ENCODE results near the gene KRTCAP2. TPM values are rescaled to one million over a fixed set of nuclear protein-coding genes. Genes with fewer than 3 reads are reported as not detected.
A peak's percentile ranks its signal among the peaks of the same experiment; 100 is the strongest.
"Not testable (repeated sequence)": the region's sequence is repeated elsewhere in the genome, so short reads cannot be mapped to it uniquely, and the experiment has no call there.

The KRTCAP2 gene
- total RNA-seq, 2 experiments from 2014 or later = 125 to 300 TPM

- ChIA-PET CTCF (interaction anchor here (0.6 to 5.4 kb wide), 24 partner anchors 9 to 1085 kb away, joined by 3 to 64 read pairs (median 5); partner anchors contain the start of genes DPM3, PBXIP1 and SLC50A1), POLR2A (interaction anchor here (0.6 to 1.5 kb wide), 2 partner anchors 76 to 82 kb away, joined by 5 to 10 read pairs; no protein-coding TSS in a partner anchor)
- DNase-seq (peak; percentile 95), ATAC-seq (peak; percentile 88)
- H3K27me3 Mint-ChIP-seq = no peaks in the 10 kb centered on the region
- H3K4me3 Mint-ChIP-seq = peak overlapping the region; percentile 21
- H3K27ac Mint-ChIP-seq = peak overlapping the region; percentile 1
- intact Hi-C loops (cut with DNase I, micrococcal nuclease) = loop anchor here (1.0 kb wide), 2 partner anchors 76 to 104 kb away; partner anchors contain the start of gene EFNA4 (in 1 of the 2)
- H3K9me3 Mint-ChIP-seq (ENCODE audit: low read depth) = no peaks in the 10 kb centered on the region
- H3K36me3 Mint-ChIP-seq (ENCODE audit: low read depth) = peaks cover 23% of the 10 kb centered on the region
- peaks cover 26% of the 10 kb centered on the region for H3K4me1 Mint-ChIP-seq
Observed at GRCh38 chr1:155167166-155168104, 5.7 kb downstream of the KRTCAP2 start.

GRCh38 chr1:155166471-155167165 lies 6.5 kb downstream of the KRTCAP2 start:
- DNase-seq (no peak), ATAC-seq (no peak)
- peaks cover 19% of the 10 kb centered on the region for H3K4me1 Mint-ChIP-seq
- peaks cover 17% of the 10 kb centered on the region for H3K36me3 Mint-ChIP-seq (ENCODE audit: low read depth)
- ChIA-PET POLR2A (interaction anchor here (0.6 to 1.5 kb wide), 2 partner anchors 75 to 82 kb away, joined by 5 to 10 read pairs; no protein-coding TSS in a partner anchor), CTCF (interaction anchor here (0.7 to 5.4 kb wide), 14 partner anchors 11 to 260 kb away, joined by 3 to 64 read pairs (median 6); no protein-coding TSS in a partner anchor)
- H3K27ac Mint-ChIP-seq = no peak overlapping the region
- no peaks in the 10 kb centered on the region for H3K9me3 Mint-ChIP-seq (ENCODE audit: low read depth)
- H3K4me3 Mint-ChIP-seq = peak overlapping the region; percentile 21
- no peaks in the 10 kb centered on the region for H3K27me3 Mint-ChIP-seq
- intact Hi-C loops (cut with DNase I, micrococcal nuclease) = loop anchor here in 1 of 2 experiments (1.0 kb wide), 1 partner anchor 75 kb away; no protein-coding TSS in a partner anchor

GRCh38 chr1:155166051-155166470 lies 7.0 kb downstream of the KRTCAP2 start:
- Mint-ChIP-seq H3K4me3 (no peak overlapping the region), H3K27me3 (no peaks in the 10 kb centered on the region), H3K27ac (no peak overlapping the region), H3K4me1 (peaks cover 17% of the 10 kb centered on the region), H3K9me3 (ENCODE audit: low read depth) (no peaks in the 10 kb centered on the region), H3K36me3 (ENCODE audit: low read depth) (peaks cover 15% of the 10 kb centered on the region)
- DNase-seq (no peak), ATAC-seq (no peak)
- intact Hi-C loops (cut with DNase I, micrococcal nuclease) = no loop called here
- POLR2A ChIA-PET = no interaction called here
- CTCF ChIA-PET = interaction anchor here (0.6 to 5.4 kb wide), 12 partner anchors 10 to 259 kb away, joined by 3 to 64 read pairs (median 5); no protein-coding TSS in a partner anchor

- H3K4me1 Mint-ChIP-seq = peaks cover 15% of the 10 kb centered on the region
- POLR2A ChIA-PET; intact Hi-C loops (cut with DNase I, micrococcal nuclease): not testable (repeated sequence)
Observed at GRCh38 chr1:155164625-155165024, 8.5 kb downstream of the KRTCAP2 start.

GRCh38 chr1:155163785-155164184 lies 9.3 kb downstream of the KRTCAP2 start:
- H3K4me3 Mint-ChIP-seq; H3K27me3 Mint-ChIP-seq; DNase-seq; POLR2A ChIA-PET; ATAC-seq; H3K36me3 Mint-ChIP-seq (ENCODE audit: low read depth); intact Hi-C loops (cut with DNase I, micrococcal nuclease); H3K9me3 Mint-ChIP-seq (ENCODE audit: low read depth); H3K27ac Mint-ChIP-seq: not testable (repeated sequence)
- H3K4me1 Mint-ChIP-seq = peaks cover 15% of the 10 kb centered on the region
- CTCF ChIA-PET = interaction anchor here (0.7 to 1.5 kb wide), 5 partner anchors 11 to 111 kb away, joined by 3 to 8 read pairs (median 4); no protein-coding TSS in a partner anchor

More at GRCh38 chr1:155164625-155165024, 8.5 kb downstream of the KRTCAP2 start:
- H3K36me3 Mint-ChIP-seq (ENCODE audit: low read depth); H3K4me3 Mint-ChIP-seq; H3K27me3 Mint-ChIP-seq; H3K9me3 Mint-ChIP-seq (ENCODE audit: low read depth); ATAC-seq; H3K27ac Mint-ChIP-seq; DNase-seq: not testable (repeated sequence)
- CTCF ChIA-PET = interaction anchor here (0.8 to 1.5 kb wide), 3 partner anchors 10 to 79 kb away, joined by 3 to 8 read pairs (median 4); no protein-coding TSS in a partner anchor

- H3K4me1 Mint-ChIP-seq; H3K4me3 Mint-ChIP-seq; H3K27me3 Mint-ChIP-seq; DNase-seq; H3K9me3 Mint-ChIP-seq (ENCODE audit: low read depth); H3K27ac Mint-ChIP-seq; H3K36me3 Mint-ChIP-seq (ENCODE audit: low read depth); POLR2A ChIA-PET; intact Hi-C loops (cut with DNase I, micrococcal nuclease); ATAC-seq: not testable (repeated sequence)
- CTCF ChIA-PET = interaction anchor here (0.6 to 1.3 kb wide), 3 partner anchors 10 to 71 kb away, joined by 3 to 10 read pairs (median 5); partner anchors contain the start of gene KRTCAP2
Observed at GRCh38 chr1:155162631-155163030, 10.5 kb downstream of the KRTCAP2 start.

GRCh38 chr1:155160128-155160527 lies 13.0 kb downstream of the KRTCAP2 start:
- DNase-seq (no peak), ATAC-seq (no peak)
- ChIA-PET POLR2A (no interaction called here), CTCF (interaction anchor here (1.0 kb wide), 2 partner anchors 12 to 69 kb away, joined by 3 read pairs; partner anchors contain the start of gene KRTCAP2)
- H3K4me3 Mint-ChIP-seq = no peak overlapping the region
- no peaks in the 10 kb centered on the region for H3K36me3 Mint-ChIP-seq (ENCODE audit: low read depth)
- H3K27me3 Mint-ChIP-seq = no peaks in the 10 kb centered on the region
- no peaks in the 10 kb centered on the region for H3K4me1 Mint-ChIP-seq
- no peaks in the 10 kb centered on the region for H3K9me3 Mint-ChIP-seq (ENCODE audit: low read depth)
- intact Hi-C loops (cut with DNase I, micrococcal nuclease) = no loop called here
- no peak overlapping the region for H3K27ac Mint-ChIP-seq

- ChIA-PET CTCF (interaction anchor here (1.0 kb wide), 1 partner anchor 67 kb away, joined by 3 read pairs; no protein-coding TSS in a partner anchor), POLR2A (no interaction called here)
- intact Hi-C loops (cut with DNase I, micrococcal nuclease) = no loop called here
Observed at GRCh38 chr1:155158991-155159390, 14.1 kb downstream of the KRTCAP2 start.

GRCh38 chr1:155155996-155156643 lies 17.0 kb downstream of the KRTCAP2 start:
- H3K27ac Mint-ChIP-seq; H3K36me3 Mint-ChIP-seq (ENCODE audit: low read depth); H3K4me3 Mint-ChIP-seq; H3K4me1 Mint-ChIP-seq; intact Hi-C loops (cut with DNase I, micrococcal nuclease); ATAC-seq; H3K27me3 Mint-ChIP-seq; POLR2A ChIA-PET; DNase-seq; H3K9me3 Mint-ChIP-seq (ENCODE audit: low read depth): not testable (repeated sequence)
- CTCF ChIA-PET = interaction anchor here (1.5 kb wide), 1 partner anchor 10 kb away, joined by 4 read pairs; no protein-coding TSS in a partner anchor

More at GRCh38 chr1:155158991-155159390, 14.1 kb downstream of the KRTCAP2 start:
- Mint-ChIP-seq H3K27me3 (no peaks in the 10 kb centered on the region), H3K4me1 (no peaks in the 10 kb centered on the region), H3K4me3 (no peak overlapping the region), H3K9me3 (ENCODE audit: low read depth) (no peaks in the 10 kb centered on the region), H3K27ac (no peak overlapping the region), H3K36me3 (ENCODE audit: low read depth) (no peaks in the 10 kb centered on the region)
- DNase-seq (no peak), ATAC-seq (no peak)

- peaks cover 6% of the 10 kb centered on the region for H3K27me3 Mint-ChIP-seq
- CTCF ChIA-PET = interaction anchor here (0.6 to 1.3 kb wide), 3 partner anchors 54 to 295 kb away, joined by 3 to 5 read pairs (median 4); no protein-coding TSS in a partner anchor
Observed at GRCh38 chr1:155145491-155145890, 27.6 kb downstream of the KRTCAP2 start.

More at GRCh38 chr1:155145491-155145890, 27.6 kb downstream of the KRTCAP2 start:
- H3K9me3 Mint-ChIP-seq (ENCODE audit: low read depth) = no peaks in the 10 kb centered on the region
- H3K27ac Mint-ChIP-seq = no peak overlapping the region
- intact Hi-C loops (cut with DNase I, micrococcal nuclease) = no loop called here
- ATAC-seq (no peak), DNase-seq (no peak)
- POLR2A ChIA-PET = no interaction called here
- H3K4me1 Mint-ChIP-seq = peaks cover 8% of the 10 kb centered on the region
- no peak overlapping the region for H3K4me3 Mint-ChIP-seq
- H3K36me3 Mint-ChIP-seq (ENCODE audit: low read depth) = no peaks in the 10 kb centered on the region
